Stimulated activated CD8-positive, alpha-beta memory T cell treated with anti-CD3 and anti-CD28 coated beads, Interleukin-12 subunit alpha, Interleukin-12 subunit beta, amount 100 ng/mL, for 24 hours (primary cell): ENCODE data around the gene USP48.
A peak's percentile ranks its signal among the peaks of the same experiment; 100 is the strongest.

ENCODE experiments used
- DNase-seq: peaks from one replicate; pipeline ENCODE4 v3.0.0-alpha.2; 2020; ENCODE audit errors: extremely low read depth

USP48 gene

DNA sequence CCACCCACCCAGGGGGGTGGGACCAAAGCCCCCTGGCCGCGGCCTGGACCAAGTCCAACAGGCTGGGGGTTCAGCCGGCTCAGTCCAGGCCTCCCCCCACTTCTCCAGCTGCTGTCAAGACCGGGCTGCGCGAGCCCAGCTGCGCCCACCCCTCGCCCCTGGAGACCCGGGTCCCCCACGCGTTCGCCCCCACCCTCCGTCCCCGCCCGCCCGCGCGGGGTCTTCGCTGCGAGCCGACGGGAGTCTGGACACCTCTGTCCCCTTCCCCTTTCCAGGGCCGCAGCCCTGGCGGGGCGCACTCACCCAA, 114.0 kb downstream of the USP48 start:
- no peak for DNase-seq

DNA sequence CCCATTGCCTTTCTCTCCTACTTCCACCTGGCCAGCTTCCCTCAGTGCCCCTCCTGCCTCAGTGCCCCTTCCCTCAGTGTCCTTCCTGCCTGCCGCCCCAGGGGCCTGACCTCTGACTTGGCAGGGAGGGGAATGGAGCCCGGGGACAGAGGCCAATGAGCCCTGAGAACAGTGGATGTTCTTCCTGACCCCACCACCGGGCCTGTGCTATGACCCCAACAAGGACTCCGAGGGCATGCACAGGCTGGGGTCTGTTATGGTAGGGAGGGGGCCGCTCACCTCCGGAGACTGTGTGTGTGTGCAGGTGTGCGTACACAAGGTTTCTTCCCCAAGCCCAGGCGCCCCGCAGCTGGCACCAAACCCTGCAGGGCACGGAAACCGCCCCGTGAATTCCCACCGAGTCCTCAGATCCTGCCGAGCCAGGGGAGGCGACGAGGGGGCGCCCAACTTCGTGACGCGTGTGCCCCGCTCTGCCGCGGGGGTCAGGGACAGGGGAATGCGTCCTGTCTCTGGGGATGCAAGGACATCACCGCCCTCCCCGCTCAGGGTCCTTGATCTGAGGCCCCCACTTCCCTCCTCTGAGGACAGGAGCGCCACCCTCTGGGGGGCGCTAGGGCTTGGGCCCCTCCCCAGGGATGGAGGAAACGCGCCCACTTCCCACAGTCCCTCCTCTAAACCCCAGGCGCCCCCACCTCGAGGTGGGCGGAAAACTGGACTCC, 114.6 kb downstream of the USP48 start:
- no peak for DNase-seq

DNA sequence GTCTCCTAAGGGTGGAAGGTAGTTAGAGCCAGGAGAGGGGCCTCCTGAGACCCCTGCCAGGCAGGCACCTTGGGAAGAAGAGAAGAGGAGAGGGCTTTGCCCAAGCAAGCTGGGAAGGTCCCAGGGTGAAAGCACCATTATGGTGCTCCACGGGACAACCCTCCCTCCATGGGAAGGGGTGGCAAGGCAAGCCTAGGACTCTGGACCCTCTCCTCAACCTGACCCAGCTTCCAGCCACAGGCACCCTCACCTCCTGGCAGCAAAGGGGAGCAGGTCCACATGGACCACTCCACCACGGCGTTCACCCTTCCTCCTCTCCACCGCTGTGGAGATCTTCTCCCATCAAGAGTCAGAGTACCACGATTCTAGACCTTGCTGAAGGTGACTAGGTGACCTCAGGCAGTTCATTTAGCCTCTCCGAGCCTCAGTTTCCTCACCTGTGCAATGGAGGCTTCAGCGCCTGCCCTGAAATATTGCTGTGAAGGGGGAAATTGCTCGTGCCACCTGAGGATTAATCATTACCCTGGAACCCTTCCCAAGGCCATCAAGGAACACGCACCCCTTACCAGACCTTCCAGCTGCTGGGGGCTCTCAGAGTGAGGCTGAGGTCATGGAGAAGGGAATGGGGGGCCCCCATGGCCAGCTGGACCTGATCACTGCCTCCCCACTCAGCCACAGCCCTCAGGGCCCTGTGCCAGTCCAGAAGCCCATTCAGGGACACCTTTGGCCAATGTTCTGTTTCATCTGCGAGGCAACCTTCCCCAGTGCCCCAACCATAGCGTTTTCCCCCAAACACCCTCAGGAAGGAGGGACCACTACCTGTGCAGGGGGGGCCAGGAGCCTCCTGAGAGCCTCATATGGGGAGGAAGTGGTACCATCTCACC, 115.4 kb downstream of the USP48 start:
- DNase-seq = no peak

DNA sequence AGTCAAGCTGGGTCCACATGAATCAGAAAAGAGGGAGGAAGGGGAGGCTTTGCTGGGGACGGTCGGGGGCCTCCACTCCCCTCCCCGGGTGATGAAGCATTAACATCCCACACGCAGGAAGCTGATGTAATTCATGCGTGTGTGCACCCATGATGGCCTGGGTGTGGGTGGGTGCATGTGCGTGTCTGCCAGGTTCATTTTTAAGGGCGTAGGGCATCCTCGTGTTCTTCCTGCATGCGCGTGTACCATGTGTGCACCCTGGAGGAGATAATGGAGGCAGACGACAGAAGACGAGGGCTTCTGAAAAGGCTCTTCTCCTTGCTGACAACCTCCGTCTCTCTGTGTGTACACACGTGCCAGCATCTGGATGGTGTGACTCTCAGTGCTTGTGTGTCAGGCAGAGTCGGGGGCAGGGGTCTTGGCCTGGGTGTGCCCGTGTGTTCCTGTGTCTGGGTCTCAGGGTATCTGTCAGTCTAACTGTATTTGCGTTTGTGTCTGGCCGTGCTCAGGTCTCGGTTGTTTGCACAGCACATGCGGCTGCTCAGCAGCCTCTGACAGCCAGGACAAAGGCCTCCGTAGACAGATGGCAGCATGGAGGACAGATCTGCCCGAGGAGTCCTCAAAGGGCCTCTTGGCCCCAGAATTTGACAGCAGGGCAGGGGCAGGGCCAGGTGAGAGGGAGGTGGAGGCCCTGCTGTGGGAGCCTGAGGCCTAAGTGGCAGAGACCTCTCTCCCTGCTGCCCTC, 116.2 kb downstream of the USP48 start:
- DNase-seq = no peak

DNA sequence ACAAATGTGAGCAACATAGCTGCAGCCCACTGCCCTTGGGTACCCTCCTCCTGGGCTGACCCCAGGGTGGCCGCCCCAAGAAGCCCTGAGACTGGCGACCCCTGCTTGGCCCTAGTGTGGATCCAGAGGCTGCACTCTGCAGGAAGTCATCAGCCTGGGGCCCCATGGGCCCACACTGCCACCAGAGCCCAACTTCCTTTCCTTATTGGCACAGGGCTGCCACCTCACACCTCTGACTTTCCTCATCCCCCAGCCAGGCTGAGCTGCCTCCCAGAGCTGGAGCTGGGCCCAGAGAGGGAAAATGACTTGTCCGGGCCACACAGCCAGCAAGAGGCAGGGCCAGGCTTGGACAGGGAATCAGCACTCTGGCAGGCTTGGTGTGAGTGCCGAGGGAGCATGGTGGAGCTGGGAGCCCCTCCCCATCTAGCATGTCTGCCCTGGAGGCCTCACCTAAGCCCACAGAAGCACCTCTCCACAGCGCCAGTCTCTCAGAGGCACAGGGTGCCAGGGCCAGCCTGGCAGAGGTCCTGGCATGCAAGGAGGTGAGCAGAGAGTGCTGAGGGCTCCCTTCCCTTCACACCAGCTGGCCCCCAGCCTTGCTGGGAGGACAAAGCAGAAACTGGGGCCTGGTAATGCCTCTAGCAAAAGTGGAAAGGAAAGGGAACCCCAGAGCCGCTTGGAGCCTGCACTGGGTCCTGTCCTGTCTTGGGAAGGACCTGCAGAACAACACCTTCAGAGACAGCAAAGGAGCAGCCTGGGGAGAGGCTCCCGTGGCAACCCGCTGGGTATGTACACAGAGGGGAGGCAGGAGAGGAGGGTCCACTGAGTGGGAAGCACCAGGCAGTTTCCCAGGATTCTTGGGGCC, 117.0 kb downstream of the USP48 start:
- DNase-seq = no peak

DNA sequence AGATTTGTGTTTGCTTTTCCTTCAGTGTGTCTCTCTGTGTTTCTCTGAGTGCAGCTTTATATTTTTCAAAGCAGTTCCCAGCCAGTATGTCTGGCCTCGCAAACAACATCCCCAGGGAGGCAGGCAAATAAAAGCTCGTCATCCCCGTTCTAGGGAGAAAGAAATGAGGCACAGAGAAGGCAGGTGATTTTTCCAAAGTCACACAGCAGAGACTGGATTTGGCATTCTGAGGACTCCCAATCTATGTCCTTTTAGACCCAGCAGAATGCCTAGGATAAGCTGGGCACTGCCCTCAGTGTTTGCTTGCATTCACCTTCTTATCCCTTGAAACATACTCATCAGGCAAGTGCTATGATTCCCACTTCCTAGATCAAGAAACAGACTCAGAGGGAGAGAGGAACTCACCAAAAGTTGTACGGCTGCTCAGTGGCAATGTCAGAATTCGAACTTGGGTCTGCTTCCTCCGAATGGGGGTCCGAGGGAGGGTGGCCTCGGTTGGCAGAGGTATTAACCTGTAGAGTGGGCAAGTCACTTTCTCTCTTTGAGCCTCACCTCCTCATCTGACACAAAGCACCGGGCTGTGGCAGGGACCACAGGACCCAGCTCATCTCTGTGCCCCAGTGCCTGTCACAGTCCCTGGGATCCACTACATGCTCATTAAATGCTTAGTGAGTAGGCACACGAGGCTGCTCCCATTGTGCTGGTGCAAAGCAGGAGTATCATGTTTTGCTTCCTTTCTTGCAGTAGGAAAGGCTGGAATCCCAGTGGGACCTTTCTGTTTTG, 118.0 kb downstream of the USP48 start:
- DNase-seq = no peak

DNA sequence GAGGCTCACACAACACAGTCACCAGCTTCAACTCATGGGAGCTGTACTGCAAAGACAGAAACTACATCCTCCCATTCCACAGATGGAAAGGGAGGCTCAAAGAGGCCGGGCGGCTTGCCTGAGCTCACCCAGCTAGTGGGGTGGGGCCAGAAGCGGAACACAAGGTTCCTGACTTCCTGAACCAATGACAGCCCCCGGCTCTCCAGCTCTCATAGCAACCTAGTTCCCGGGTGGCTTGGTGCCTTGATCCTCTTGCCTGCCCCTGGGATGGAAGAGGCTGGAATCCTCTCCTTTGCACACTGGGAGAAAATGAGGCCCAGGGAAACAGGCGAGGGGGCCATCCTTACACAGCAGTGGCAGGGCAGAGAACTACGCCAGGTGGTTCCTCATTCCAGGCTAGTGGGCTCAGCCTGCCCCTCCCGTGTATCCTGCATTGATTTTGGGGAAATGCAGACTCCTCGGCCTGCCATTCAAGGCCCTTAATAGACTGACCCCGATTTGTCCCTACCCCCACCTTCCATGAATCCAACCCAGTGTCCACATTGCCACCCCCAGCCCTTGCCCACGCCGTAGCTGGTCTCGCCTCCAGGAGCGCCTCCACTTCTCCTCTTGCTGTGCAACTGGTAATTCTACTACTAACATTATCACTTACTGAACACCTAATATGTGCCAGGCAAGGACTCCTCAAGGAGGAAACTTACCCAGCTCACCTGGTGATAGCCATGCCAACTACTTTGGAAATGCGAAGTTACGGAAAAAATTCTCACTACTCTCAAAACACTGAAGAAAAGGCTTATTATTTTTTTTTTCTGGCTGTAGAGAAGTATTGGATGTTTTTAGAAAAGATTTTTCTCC, 118.8 kb downstream of the USP48 start:
- no peak for DNase-seq

DNA sequence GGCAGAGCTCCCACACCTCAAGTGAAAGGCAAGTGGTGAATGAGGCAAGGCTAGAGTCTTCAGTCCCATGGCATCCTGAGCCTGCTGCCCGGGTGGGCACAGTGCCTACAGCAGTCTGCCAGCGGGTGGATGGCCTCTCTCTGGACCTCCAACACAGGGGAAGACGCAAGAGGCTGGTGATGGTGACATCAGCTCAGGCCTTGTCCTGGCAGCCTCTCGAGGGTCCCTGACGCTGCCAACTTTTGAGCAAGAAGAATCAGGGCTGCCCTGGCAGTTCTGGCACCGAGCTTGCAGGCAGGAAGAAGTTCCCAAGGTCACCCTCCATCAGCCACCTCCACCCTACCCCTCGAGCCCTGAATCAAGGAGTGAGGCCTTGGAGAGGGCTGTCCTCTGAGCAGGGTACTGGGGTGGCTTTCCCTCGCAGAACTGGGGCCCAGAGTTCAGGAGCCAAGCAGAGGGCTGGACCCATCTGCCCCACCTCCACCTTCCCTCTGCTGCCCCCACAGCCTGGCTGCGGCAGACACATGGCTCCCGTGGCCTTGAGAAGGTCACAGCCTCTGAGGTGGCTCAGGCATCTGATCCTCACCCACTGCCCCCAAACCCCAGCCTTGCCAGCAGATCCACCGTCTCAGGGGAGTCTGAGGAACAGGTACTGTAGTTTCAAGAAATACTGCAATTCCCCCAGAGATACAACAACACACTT, 119.5 kb downstream of the USP48 start:
- no peak for DNase-seq

DNA sequence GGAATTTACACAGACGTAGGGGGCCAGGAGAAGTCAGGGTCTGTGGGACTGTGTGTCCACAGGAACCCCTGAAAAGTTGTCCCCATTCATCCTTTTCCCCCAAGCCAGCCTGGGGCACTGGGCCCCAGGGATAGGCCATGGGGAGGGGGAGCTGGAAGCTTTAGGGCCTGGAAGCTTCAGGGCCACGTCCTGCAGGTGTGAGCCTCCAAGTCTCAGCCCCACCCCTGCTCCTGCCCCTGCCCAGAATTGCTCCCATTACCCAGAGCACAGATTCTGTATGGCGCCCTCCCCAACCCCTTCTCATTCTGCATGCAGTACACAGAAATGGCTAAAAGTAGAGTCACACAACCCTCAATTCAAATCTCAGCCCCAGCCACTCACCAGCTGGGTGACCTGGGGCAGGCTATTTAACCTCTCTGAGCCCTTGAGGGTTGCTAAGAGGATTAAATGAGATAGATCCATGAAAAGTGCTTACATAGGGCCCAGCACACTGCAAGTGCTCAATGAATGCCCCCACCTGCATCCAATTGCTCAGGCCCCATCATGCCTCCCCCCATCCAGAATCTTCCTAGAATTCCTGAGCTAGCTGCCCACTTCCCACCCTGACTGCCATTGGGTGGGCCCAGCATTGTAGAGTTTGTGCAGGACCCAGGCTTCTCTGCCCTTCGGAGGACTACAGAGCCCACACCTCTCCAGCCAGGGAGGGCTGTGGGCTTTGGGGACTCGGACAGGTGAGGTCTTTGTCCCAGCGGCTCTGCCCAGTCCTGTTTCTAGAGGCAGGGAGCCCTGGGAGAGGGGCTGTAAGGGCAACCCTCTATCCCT, 120.3 kb downstream of the USP48 start:
- DNase-seq = no peak

DNA sequence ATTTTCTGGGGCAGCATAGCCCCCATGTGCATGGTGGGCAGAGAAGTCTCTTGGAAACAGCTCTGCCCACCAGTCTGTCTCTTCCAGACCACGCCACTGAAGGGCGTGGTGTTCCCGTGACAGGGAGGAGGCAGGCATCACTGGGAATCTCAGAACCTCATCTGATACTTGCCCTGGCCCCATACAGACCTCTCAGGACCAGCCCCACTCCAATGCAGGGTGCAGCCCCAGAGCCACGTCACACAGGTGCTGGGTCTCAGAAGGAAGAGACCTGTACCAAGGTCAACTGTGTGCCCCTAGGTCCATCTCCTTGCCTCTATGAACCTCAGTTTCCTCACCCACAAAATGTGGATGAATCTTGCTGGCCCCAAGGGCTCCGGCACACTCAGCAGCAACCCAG, 121.1 kb downstream of the USP48 start:
- no peak for DNase-seq

DNA sequence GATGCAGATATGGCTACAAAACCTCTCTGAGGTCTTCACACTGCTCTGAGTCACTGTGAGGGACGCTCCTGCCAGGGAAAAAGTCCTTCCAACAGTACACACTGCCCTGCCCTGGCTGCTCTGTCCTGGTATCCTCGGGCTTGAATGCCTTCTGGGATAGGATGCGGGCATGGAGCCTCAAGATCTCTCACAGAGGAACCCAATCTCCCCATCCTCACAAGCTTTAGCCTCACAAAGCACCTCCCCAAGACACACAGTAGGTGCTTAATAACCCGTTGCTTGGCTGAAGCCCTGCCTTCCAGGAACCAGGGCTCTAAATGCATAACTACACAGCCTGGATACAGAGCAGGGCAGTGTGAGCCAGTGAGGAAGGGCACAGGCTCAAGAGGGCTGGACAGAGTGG, 123.0 kb downstream of the USP48 start:
- DNase-seq = no peak

DNA sequence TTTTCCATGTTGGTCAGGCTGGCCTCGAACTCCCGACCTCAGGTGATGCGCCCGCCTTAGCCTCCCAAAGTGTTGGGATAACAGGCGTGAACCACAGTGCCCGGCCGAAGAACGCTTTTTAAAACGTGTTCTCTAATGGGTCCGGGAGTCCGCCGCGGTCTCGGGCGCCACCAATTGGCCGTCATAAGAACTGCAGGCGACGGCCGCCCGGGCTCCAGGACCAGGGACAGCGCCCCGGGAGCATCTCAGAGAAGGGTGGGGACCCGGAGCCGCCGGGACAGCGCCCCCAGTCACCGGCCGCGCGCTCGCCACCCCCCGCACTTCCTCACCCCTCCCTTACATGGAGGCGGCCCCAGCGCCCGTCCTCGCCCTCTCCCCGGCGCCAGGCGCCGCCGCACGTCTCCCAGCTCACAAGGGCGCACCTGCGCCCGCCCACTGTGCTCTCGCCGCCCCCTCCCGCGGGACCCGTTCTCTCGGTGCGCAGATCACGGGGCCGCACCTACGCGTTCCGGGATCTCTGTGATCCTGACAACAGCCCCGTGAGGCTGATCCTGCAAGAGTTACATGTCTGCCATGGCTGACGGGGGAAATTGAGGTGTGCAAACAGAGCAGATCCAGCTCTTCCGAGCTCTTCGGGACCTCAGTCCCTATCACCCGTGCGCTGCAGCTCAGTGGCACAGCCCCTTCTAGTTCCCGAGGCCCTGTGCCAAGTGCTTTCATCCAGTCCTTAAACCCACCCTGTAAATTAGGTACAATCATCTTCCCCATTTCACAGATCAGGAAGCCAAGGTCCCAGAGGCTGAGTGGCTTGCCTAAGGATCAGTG, 123.6 kb downstream of the USP48 start:
- peak; percentile 31 for DNase-seq

DNA sequence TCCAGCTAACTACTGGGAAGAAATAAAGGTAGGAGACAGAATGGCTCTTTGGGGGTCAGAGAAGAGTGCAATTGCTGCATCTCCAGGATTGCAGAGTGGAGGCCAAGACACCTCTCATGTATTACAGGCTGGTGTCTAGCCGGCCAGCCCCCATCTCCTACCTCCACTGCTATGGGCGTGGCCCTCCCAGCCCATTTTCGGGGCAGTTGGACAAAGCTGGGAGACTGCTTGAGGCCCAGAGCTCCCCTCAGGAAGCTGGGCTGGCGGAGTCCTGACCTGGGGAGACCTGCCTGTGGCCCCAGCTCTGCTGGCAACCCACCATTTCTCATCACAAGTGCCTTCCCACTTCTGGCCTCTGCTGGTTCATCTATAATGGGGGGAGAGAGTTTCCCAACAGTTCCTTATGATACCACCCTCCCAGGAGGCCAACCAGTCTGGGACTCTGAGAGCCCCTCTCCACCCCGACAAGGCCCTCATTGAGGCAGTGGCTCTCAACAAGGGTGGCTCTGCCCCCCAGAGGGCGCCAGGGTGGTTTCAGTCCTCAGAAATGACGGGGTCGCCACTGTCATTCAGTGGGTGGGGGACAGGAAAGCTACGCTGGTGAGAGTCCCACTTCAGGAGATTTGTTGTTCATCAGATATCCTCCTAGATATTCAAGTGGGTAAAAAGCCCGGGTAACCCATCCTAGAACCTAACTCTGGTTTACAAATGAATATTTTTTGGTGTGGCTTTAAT, 125.3 kb downstream of the USP48 start:
- DNase-seq = no peak

DNA sequence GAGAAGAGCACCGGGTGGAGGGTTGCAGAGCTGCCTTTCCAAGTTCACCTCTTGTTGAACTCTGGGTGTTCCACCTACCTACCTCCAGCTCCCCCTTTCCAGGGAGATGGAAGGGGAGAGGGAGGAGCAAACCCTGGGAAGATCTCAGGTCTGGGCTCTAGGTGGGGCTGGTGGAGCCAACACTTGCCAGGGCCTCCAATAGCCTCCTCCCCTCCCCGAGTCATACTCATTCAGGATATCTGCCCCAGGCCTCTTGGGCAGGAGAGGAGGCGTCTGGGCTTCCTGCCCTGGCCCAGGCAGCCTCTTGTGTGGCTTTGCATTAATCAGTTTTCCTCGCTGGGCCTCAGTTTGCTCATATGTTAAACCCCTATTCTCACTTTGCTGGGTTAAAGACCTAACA, 127.2 kb downstream of the USP48 start:
- DNase-seq = no peak

DNA sequence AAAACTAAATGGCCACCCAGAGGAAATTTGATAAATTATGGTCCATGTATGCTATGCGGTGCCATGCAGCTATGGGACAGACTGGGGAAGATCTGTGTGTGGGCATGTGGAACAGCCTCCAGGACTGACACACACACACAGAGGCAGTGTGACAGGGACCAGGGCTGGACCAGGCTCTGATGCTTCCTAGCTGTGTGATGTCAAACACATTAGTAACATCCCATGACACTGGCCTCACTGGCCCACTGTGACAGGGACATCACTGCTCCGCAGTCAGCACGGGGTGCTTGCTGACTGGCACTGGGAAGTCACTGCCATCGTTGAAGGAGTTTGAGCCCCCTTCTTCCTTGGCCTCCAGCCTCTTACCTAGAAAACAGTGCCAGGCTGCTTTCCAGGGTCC, 127.7 kb downstream of the USP48 start:
- no peak for DNase-seq

DNA sequence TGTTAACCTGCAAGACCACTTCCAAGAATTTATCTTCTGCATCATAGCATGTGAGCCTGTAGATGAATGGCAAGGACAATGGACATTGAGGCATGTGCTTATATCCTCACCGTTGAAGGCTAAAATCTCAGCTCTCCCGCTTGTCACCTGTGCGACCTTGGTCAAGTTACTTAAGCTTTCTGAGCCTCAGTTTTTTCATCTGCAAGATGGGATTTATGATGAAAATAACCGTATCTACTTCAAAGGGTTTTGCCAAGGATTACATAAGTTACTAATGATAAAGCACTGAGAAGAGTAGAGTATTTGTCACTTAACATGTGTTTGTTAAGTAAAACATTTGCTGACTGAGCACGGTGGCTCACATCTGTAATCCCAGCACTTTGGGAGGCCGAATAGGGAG, 128.7 kb downstream of the USP48 start:
- DNase-seq = no peak

DNA sequence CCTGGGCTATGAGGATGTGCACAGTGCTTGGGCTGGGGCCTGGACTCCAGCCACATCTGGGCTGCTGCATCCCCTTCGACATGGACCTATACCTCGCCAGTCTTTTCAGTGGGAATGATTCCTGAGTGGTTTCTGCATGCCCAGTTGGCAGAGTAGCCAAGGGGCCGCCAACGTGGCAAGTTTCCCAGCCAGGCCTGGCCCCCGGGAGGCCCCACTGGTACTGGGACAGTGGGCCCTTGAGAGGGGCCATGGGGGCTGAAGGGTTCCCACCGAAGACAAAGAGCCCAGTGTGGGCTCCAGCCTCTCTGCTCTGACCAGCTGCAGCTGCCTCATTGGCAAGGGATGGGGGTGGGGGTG, 129.2 kb downstream of the USP48 start:
- DNase-seq = no peak
